Neural progenitor cell (in vitro differentiated cells): ENCODE data around the gene SHPK.

Experiments used
- CTCF ChIP-seq: fragments of 200-600 bp; sonication (generic); IDR thresholded peaks from 2 replicates; pipeline ENCODE4 v1.5.1; 2017; ENCODE audit warnings: antibody characterized with exemption, mild to moderate bottlenecking
- EZH2 ChIP-seq: fragments of 200-600 bp; sonication (generic); IDR thresholded peaks from 2 replicates; pipeline ENCODE4 v1.6.1; 2017; ENCODE audit warnings: antibody characterized with exemption, mild to moderate bottlenecking, moderate library complexity
- EZH2phosphoT487 ChIP-seq: fragments of 200-600 bp; sonication (generic); IDR thresholded peaks from 2 replicates; pipeline ENCODE4 v1.6.1; 2017; ENCODE audit warnings: antibody characterized with exemption

- TF ChIP-seq EZH2 (no peak), CTCF (no peak), EZH2phosphoT487 (no peak)
These were observed 69.5 kb downstream of the SHPK start for GRCh38 chr17:3566551-3566950.
